ENCODE measurements around the gene RAB34.

The RAB34 gene

GRCh38 chr17:28716740-28717577 is 709 bp downstream of the RAB34 start:
- Histone ChIP-seq H3K4me3 (ENCODE audit: low read length) (peak overlapping the region; percentile 98), H3K9me2 (replicated peaks; ENCODE audit: control insufficient read depth, low read length) (no peaks in the 10 kb centered on the region), H3K4me1 (ENCODE audit: control insufficient read depth, low read length) (peaks cover 27% of the 10 kb centered on the region), H3K27me3 (ENCODE audit: control insufficient read depth, low read length) (peaks cover 3% of the 10 kb centered on the region; the same call in 1 of the 2 replicates), H3K9me3 (ENCODE audit: control insufficient read depth, insufficient read depth, low read length) (no peaks in the 10 kb centered on the region), H3K79me2 (ENCODE audit: control insufficient read depth, low read length) (peaks cover 36% of the 10 kb centered on the region), H3F3A (ENCODE audit: control insufficient read depth, insufficient read depth) (peaks cover 22% of the 10 kb centered on the region), H3K27ac (ENCODE audit: low read depth, low read length) (no peak overlapping the region), H4K20me1 (ENCODE audit: control insufficient read depth, insufficient read depth, low read depth, low read length) (peaks cover 10% of the 10 kb centered on the region), H3K36me3 (ENCODE audit: control insufficient read depth, low read length) (peaks cover 21% of the 10 kb centered on the region), H3K4me2 (ENCODE audit: low read length) (peak overlapping the region; percentile 100)
- TF ChIP-seq EZH2phosphoT487 (IDR thresholded peaks at IDR 0.05; ENCODE audit: borderline replicate concordance, low read length) = no peak
- no peak for TF ChIP-seq CTCF (IDR thresholded peaks at IDR 0.05; ENCODE audit: low read depth, low read length, poor library complexity, severe bottlenecking)

GRCh38 chr17:28715217-28715616 is 2.5 kb downstream of the RAB34 start:
- H3K4me1 ChIP-seq (ENCODE audit: control insufficient read depth, low read length) = peaks cover 32% of the 10 kb centered on the region
- H4K20me1 ChIP-seq (ENCODE audit: control insufficient read depth, insufficient read depth, low read depth, low read length) = no peaks in the 10 kb centered on the region
- H3K4me2 ChIP-seq (ENCODE audit: low read length) = no peak overlapping the region
- H3K9me2 ChIP-seq (replicated peaks; ENCODE audit: control insufficient read depth, low read length) = no peaks in the 10 kb centered on the region
- H3K27ac ChIP-seq (ENCODE audit: low read depth, low read length) = no peak overlapping the region
- no peaks in the 10 kb centered on the region; the same call in 1 of the 2 replicates for H3K27me3 ChIP-seq (ENCODE audit: control insufficient read depth, low read length)
- TF ChIP-seq CTCF (IDR thresholded peaks at IDR 0.05; ENCODE audit: low read depth, low read length, poor library complexity, severe bottlenecking) (no peak), EZH2phosphoT487 (IDR thresholded peaks at IDR 0.05; ENCODE audit: borderline replicate concordance, low read length) (no peak)
- H3F3A ChIP-seq (ENCODE audit: control insufficient read depth, insufficient read depth) = peaks cover 4% of the 10 kb centered on the region
- peaks cover 4% of the 10 kb centered on the region for H3K36me3 ChIP-seq (ENCODE audit: control insufficient read depth, low read length)
- H3K9me3 ChIP-seq (ENCODE audit: control insufficient read depth, insufficient read depth, low read length) = no peaks in the 10 kb centered on the region
- H3K4me3 ChIP-seq (ENCODE audit: low read length) = no peak overlapping the region
- H3K79me2 ChIP-seq (ENCODE audit: control insufficient read depth, low read length) = peaks cover 23% of the 10 kb centered on the region

GRCh38 chr17:28714281-28714680 is 3.4 kb downstream of the RAB34 start:
- H3K9me2 ChIP-seq (replicated peaks; ENCODE audit: control insufficient read depth, low read length) = no peaks in the 10 kb centered on the region
- H3K4me3 ChIP-seq (ENCODE audit: low read length) = no peak overlapping the region
- H3K4me2 ChIP-seq (ENCODE audit: low read length) = no peak overlapping the region
- TF ChIP-seq EZH2phosphoT487 (IDR thresholded peaks at IDR 0.05; ENCODE audit: borderline replicate concordance, low read length) = no peak
- no peak for TF ChIP-seq CTCF (IDR thresholded peaks at IDR 0.05; ENCODE audit: low read depth, low read length, poor library complexity, severe bottlenecking)
- H3K36me3 ChIP-seq (ENCODE audit: control insufficient read depth, low read length) = no peaks in the 10 kb centered on the region
- no peak overlapping the region for H3K27ac ChIP-seq (ENCODE audit: low read depth, low read length)
- peaks cover 2% of the 10 kb centered on the region; the same call in 1 of the 2 replicates for H3F3A ChIP-seq (ENCODE audit: control insufficient read depth, insufficient read depth)
- H3K27me3 ChIP-seq (ENCODE audit: control insufficient read depth, low read length) = no peaks in the 10 kb centered on the region; the same call in 1 of the 2 replicates
- H3K79me2 ChIP-seq (ENCODE audit: control insufficient read depth, low read length) = peaks cover 21% of the 10 kb centered on the region
- H3K9me3 ChIP-seq (ENCODE audit: control insufficient read depth, insufficient read depth, low read length) = no peaks in the 10 kb centered on the region
- peaks cover 37% of the 10 kb centered on the region for H3K4me1 ChIP-seq (ENCODE audit: control insufficient read depth, low read length)
- H4K20me1 ChIP-seq (ENCODE audit: control insufficient read depth, insufficient read depth, low read depth, low read length) = no peaks in the 10 kb centered on the region
